K562 (cell line): Measurements from ENCODE around the gene CCDC185. TPM values are rescaled to one million over a fixed set of nuclear protein-coding genes. Genes with fewer than 3 reads are reported as not detected.

Source experiments
- BHLHE40 ChIP-seq: IDR thresholded peaks from 2 replicates; pipeline ENCODE4 v1.6.1; 2011; ENCODE audit warnings: low read length, improper control_type of control experiment
- CAMTA2 ChIP-seq: fragments of 250-450 bp; sonication (Bioruptor Pico); conservative IDR thresholded peaks from 2 replicates; pipeline ENCODE4 v1.5.1; 2022
- CXXC5 ChIP-seq: fragments of 250-450 bp; sonication (Bioruptor Pico); IDR thresholded peaks from 2 replicates; pipeline ENCODE4 v1.8.0; 2022; ENCODE audit warnings: inconsistent platforms, mild to moderate bottlenecking, moderate library complexity
- E2F6 ChIP-seq, 2 experiments: IDR thresholded peaks; 2 replicates each; pipeline ENCODE4 v1.6.1; 2011; ENCODE audit warnings: borderline replicate concordance in 1 of 2, control low read depth in 1 of 2, low read depth in 1 of 2, low read length in 1 of 2, mild to moderate bottlenecking in 1 of 2, mixed read lengths in 1 of 2, moderate library complexity in 1 of 2; ENCODE audit not compliant: insufficient read depth in 1 of 2, insufficient read length in 1 of 2, poor library complexity in 1 of 2, severe bottlenecking in 1 of 2; ENCODE audit errors: extremely low read depth in 1 of 2
- FOXA3 ChIP-seq, 2 experiments: fragments of 450-650 bp in 1 of 2; sonication (generic) in 1 of 2; formaldehyde crosslinking; IDR thresholded peaks in 1 of 2; conservative IDR thresholded peaks in 1 of 2; 2 replicates each; pipeline versions ENCODE4 v1.4.0 to v1.8.0; 2020 to 2022; ENCODE audit warnings: mild to moderate bottlenecking in 2 of 2, missing genetic modification reagents in 1 of 2
- MCM3 ChIP-seq: fragments of 450-650 bp; IDR thresholded peaks from 2 replicates; pipeline ENCODE4 v1.6.1; 2016
- PCBP1 ChIP-seq: fragments of 200-400 bp; formaldehyde crosslinking; IDR thresholded peaks from 2 replicates; pipeline ENCODE4 v1.6.1; 2018; ENCODE audit warnings: mild to moderate bottlenecking, low read depth, low read length; ENCODE audit not compliant: poor library complexity, severe bottlenecking
- RBM22 ChIP-seq: fragments of 200-400 bp; formaldehyde crosslinking; IDR thresholded peaks from 2 replicates; pipeline ENCODE4 v1.6.1; 2018; ENCODE audit warnings: low read length, low read depth; ENCODE audit not compliant: poor library complexity, severe bottlenecking
- RCOR1 ChIP-seq, 2 experiments: IDR thresholded peaks; 2 replicates each; pipeline ENCODE4 v1.6.1; 2012; ENCODE audit warnings: low read depth in 2 of 2, low read length in 2 of 2, borderline replicate concordance in 1 of 2, improper control_type of control experiment in 1 of 2
- SRSF9 ChIP-seq: fragments of 200-400 bp; formaldehyde crosslinking; IDR thresholded peaks from 2 replicates; pipeline ENCODE4 v1.6.1; 2017; ENCODE audit warnings: low read depth, low read length, borderline replicate concordance
- TEAD1 ChIP-seq, 2 experiments: fragments of 450-650 bp in 1 of 2; sonication (generic) in 1 of 2; formaldehyde crosslinking; IDR thresholded peaks; 2 replicates each; pipeline versions ENCODE4 v1.4.0 to v1.8.0; 2020 to 2022; ENCODE audit warnings: mild to moderate bottlenecking in 2 of 2, missing genetic modification reagents in 1 of 2
- TEAD4 ChIP-seq, 2 experiments: sonication (generic) in 1 of 2; formaldehyde crosslinking in 1 of 2; IDR thresholded peaks; 2 replicates each; pipeline versions ENCODE4 v1.6.1 to v1.8.0; 2012 to 2022; ENCODE audit warnings: borderline replicate concordance in 1 of 2, inconsistent platforms in 1 of 2, low read length in 1 of 2, mild to moderate bottlenecking in 1 of 2, missing genetic modification reagents in 1 of 2
- UBTF ChIP-seq, 2 experiments: IDR thresholded peaks; 2 replicates each; pipeline ENCODE4 v1.6.1; 2012; ENCODE audit warnings: improper control_type of control experiment in 2 of 2, low read depth in 2 of 2, low read length in 2 of 2, borderline replicate concordance in 1 of 2
- ZNF79 ChIP-seq: fragments of 250-450 bp; sonication (Bioruptor Pico); IDR thresholded peaks from 2 replicates; pipeline ENCODE4 v1.4.0; 2020; ENCODE audit warnings: low read depth, mild to moderate bottlenecking, moderate library complexity
- polyA plus RNA-seq, 8 experiments: library from polyadenylated mRNA; depleted of rRNA in 4 of 8; stranded (reverse) in 5 of 8; unstranded in 3 of 8; fragments of >200 nt; fragmentation: Nextera tagmentation in 2 of 8; fragmentation: Illumina TruSeq in 1 of 8; extraction: Ambion mirVana in 2 of 8; extraction: Trizol in 1 of 8; gene quantifications; 2 replicates each; pipeline versions ENCODE4 v1.2.1 to v1.2.3, GENCODE V29; 2011 to 2014; ENCODE audit warnings: inconsistent platforms in 1 of 8, missing spikeins in 1 of 8
- total RNA-seq, 7 experiments: library from RNA; depleted of rRNA in 6 of 7; stranded (reverse); fragments of >200 nt in 6 of 7; fragmentation: Illumina TruSeq in 2 of 7; extraction: Trizol in 2 of 7; gene quantifications; 2 replicates each; pipeline versions ENCODE4 v1.2.1 to v1.2.3, GENCODE V29; 2011 to 2021; ENCODE audit warnings: low replicate concordance in 1 of 7
- TF ChIP-seq, protein P1 (sequence below): fragments of 250-450 bp; sonication (Bioruptor Pico); IDR thresholded peaks from 2 replicates; pipeline ENCODE4 v1.8.0; 2022; ENCODE audit warnings: inconsistent platforms, mild to moderate bottlenecking, moderate library complexity, borderline replicate concordance

CCDC185 gene
- total and polyA plus RNA-seq, 9 of the 15 experiments (the other 6 are each of a cell fraction or from before 2014, with no cell fraction given), result not detected

- peak; percentile 25; the same call in 1 of the 2 replicates for TF ChIP-seq CXXC5 (CRISPR knock-in tag)
- peak; percentile 62 for TF ChIP-seq TEAD4 (IDR thresholded peaks at IDR 0.05; ENCODE audit: low read length)
- no peak for TF ChIP-seq TEAD4 (CRISPR knock-in tag; IDR thresholded peaks at IDR 0.05; ENCODE audit: borderline replicate concordance)
- no peak for TF ChIP-seq RBM22
- peak; percentile 13; the same call in 1 of the 2 replicates for TF ChIP-seq BHLHE40
- TF ChIP-seq CAMTA2 (CRISPR knock-in tag), result no peak
- no peak for TF ChIP-seq SRSF9
- TF ChIP-seq, protein P1, sequence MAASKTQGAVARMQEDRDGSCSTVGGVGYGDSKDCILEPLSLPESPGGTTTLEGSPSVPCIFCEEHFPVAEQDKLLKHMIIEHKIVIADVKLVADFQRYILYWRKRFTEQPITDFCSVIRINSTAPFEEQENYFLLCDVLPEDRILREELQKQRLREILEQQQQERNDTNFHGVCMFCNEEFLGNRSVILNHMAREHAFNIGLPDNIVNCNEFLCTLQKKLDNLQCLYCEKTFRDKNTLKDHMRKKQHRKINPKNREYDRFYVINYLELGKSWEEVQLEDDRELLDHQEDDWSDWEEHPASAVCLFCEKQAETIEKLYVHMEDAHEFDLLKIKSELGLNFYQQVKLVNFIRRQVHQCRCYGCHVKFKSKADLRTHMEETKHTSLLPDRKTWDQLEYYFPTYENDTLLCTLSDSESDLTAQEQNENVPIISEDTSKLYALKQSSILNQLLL, result no peak
- no peak for TF ChIP-seq ZNF79 (CRISPR knock-in tag)
- TF ChIP-seq TEAD1 (CRISPR knock-in tag; IDR thresholded peaks at IDR 0.05), result peak; percentile 89 to 97
- peak in 1 of 2 experiments; percentile 9 for TF ChIP-seq E2F6 (IDR thresholded peaks at IDR 0.05; ENCODE audit: borderline replicate concordance in 1 of 2, extremely low read depth in 1 of 2, insufficient read depth in 1 of 2, insufficient read length in 1 of 2, low read depth in 1 of 2, low read length in 1 of 2, poor library complexity in 1 of 2, severe bottlenecking in 1 of 2)
- no peak for TF ChIP-seq MCM3
- peak in 1 of 2 experiments; percentile 71; a peak in 2 of 4 replicates for TF ChIP-seq RCOR1 (IDR thresholded peaks at IDR 0.05; ENCODE audit: borderline replicate concordance in 1 of 2, low read depth in 2 of 2, low read length in 2 of 2)
- no peak for TF ChIP-seq FOXA3 (CRISPR knock-in tag; conservative IDR thresholded peaks at IDR 0.05 in 1 of 2, IDR thresholded peaks at IDR 0.05 in 1 of 2)
- TF ChIP-seq PCBP1, result peak; percentile 76
- TF ChIP-seq UBTF (IDR thresholded peaks at IDR 0.05; ENCODE audit: borderline replicate concordance in 1 of 2, low read depth in 2 of 2, low read length in 2 of 2), result 0 out of 4 replicates have a peak, but pooled peaks of 1 of the 2 experiments have one; percentile 57
- TF ChIP-seq, all 486 proteins: peak for 9
These were observed 28.4 kb upstream of the CCDC185 start (continued) for GRCh38 chr1:223364685-223365382.
